ENCODE results near the gene RAE1.

Gene RAE1

GRCh38 chr20:57325632-57326356 lies 25.3 kb upstream of the RAE1 start:
- no peak for DNase-seq (ENCODE audit: low read depth)
- TF ChIP-seq, protein P1, sequence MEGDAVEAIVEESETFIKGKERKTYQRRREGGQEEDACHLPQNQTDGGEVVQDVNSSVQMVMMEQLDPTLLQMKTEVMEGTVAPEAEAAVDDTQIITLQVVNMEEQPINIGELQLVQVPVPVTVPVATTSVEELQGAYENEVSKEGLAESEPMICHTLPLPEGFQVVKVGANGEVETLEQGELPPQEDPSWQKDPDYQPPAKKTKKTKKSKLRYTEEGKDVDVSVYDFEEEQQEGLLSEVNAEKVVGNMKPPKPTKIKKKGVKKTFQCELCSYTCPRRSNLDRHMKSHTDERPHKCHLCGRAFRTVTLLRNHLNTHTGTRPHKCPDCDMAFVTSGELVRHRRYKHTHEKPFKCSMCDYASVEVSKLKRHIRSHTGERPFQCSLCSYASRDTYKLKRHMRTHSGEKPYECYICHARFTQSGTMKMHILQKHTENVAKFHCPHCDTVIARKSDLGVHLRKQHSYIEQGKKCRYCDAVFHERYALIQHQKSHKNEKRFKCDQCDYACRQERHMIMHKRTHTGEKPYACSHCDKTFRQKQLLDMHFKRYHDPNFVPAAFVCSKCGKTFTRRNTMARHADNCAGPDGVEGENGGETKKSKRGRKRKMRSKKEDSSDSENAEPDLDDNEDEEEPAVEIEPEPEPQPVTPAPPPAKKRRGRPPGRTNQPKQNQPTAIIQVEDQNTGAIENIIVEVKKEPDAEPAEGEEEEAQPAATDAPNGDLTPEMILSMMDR (IDR thresholded peaks at IDR 0.05; ENCODE audit: insufficient read depth, low read depth, low read length, missing control alignments) = no peak

DNA sequence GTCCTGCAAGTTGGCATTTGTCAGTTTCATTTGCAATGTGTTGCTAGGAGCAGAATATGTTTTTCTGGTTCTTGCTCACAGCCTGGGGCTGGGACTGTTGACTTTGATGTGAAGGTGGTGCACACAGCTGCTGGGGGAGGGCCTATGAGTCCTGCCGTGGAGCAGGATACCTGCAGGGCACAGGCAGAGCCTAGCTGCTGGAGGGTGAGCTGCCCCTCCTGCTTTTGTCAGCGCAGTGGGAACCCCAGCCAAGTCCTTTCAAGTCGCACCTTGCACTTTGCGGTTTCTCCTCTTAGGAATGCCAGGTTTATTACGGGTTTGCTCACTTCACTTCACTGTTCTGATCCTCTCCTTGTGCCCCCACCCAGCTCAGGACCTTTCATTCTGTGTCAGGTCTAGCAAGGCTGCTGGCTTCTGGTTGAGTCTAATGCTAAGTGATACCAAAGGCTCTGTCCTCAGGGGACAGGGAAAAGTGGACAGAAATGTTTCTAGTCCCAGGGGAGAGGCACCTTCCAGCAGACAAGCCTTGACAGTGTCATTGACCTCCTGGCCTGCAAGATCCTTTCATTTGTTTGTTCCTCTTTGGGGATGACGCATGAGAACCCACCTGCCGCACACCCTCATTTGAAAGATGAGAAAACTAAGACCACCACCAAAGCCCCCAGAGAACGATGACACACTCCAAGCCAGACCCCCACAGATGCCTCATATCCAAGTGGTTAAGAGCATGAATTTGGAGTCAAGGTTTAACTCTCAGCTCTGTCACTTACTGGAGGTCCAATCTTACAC lies 24.2 kb upstream of the RAE1 start:
- no peak overlapping the region for H3K4me3 ChIP-seq (ENCODE audit: low read length)
- DNase-seq (ENCODE audit: low read depth) = peak; percentile 94
- TF ChIP-seq, protein P1 (IDR thresholded peaks at IDR 0.05; ENCODE audit: insufficient read depth, low read depth, low read length, missing control alignments) = no peak

More at GRCh38 chr20:57325632-57326356, 25.3 kb upstream of the RAE1 start:
- no peak overlapping the region for H3K4me3 ChIP-seq (ENCODE audit: low read length)

DNA sequence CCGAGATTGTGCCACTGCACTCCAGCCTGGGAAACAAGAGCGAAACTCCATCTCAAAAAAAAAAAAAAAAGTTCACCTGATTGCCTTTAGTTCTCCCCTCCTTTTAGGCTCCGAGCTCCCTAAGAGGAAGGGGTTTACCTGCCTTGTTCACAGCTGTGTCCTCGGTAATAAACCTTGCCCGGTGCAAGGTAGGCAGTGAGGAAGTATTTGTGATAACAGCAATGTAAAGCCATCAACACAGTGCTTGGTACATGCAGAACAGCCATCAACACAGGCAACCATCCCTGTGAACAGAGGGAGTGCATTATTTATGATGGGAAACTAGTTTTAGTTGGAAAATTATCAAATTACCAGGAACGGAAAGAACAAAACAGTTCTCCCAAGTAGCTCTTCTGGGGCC lies 23.2 kb upstream of the RAE1 start:
- TF ChIP-seq, protein P1 (IDR thresholded peaks at IDR 0.05; ENCODE audit: insufficient read depth, low read depth, low read length, missing control alignments) = no peak
- no peak for DNase-seq (ENCODE audit: low read depth)
- no peak overlapping the region for H3K4me3 ChIP-seq (ENCODE audit: low read length)

DNA sequence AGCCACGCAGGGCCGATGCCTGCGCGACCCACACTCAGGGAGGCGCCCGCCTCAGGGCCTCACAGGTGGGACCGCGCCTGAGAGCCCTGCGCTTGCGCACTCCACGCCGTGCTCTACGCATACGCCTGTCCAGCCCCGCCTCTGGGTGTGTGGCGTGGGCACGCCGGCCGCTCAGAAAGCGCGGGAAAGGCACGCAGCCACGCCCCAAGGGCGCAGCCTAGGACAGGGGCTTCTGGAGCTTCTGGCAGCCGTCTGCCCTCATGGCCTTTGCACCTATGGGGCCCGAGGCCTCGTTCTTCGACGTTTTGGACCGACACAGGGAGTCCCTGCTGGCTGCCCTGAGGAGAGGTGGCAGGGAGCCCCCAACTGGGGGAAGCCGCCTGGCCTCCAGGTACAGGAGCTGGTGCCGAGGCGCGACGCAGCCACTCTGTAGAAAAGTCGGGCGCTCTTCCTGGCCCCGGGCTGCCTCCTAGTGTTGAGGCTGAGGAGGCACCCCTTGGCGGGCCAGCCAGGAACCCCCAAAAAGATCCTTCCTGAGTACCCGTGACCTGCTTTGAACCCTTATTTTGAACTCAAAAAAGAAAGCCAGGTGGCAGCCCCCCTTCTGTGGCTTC lies 21.3 kb upstream of the RAE1 start, which contains the start of gene SPO11:
Gene SPO11 (plus strand): TSS at position 196 of the 614 bp plus-strand sequence. CDS start 65 bp downstream, at position 261.
- H3K4me3 ChIP-seq (ENCODE audit: low read length) = no peak within 1 kb of the TSS
- TF ChIP-seq, protein P1 (IDR thresholded peaks at IDR 0.05; ENCODE audit: insufficient read depth, low read depth, low read length, missing control alignments) = peak; percentile 22
- DNase-seq (ENCODE audit: low read depth) = no peak

DNA sequence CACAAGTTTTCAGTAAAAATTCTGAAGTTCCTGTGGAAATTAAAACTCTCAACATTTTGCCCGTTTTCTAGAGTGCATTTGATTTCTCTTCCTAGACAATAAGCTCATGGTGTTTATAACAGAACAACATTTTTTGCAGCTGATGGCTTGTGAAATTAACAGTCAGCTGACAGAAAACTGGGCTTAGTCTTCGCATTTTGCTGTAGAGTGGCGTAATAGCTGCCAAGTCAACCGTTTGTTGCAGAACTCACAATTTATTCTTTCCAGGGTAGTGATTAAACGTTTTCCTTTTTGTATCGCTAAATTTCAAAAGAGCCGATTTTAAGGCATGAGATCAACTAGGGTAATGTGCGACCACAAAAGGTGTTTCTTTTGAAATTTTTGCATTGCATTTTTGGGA lies 20.1 kb upstream of the RAE1 start:
- H3K4me3 ChIP-seq (ENCODE audit: low read length) = no peak overlapping the region
- no peak for DNase-seq (ENCODE audit: low read depth)
- TF ChIP-seq, protein P1 (IDR thresholded peaks at IDR 0.05; ENCODE audit: insufficient read depth, low read depth, low read length, missing control alignments) = no peak

GRCh38 chr20:57332105-57333089 lies 18.7 kb upstream of the RAE1 start:
- H3K4me3 ChIP-seq (ENCODE audit: low read length) = no peak overlapping the region
- DNase-seq (ENCODE audit: low read depth) = peak; percentile 55
- TF ChIP-seq, protein P1 (IDR thresholded peaks at IDR 0.05; ENCODE audit: insufficient read depth, low read depth, low read length, missing control alignments) = peak; percentile 76
